Adrenal gland (tissue), 5 donors: ENCODE measurements around the gene HSFX1.
"Not testable (repeated sequence)": the region's sequence is repeated elsewhere in the genome, so short reads cannot be mapped to it uniquely, and the experiment has no call there.

ENCODE experiments used
- POLR2A ChIP-seq, 2 donors: fragments of 450-650 bp; IDR thresholded peaks; one replicate each; pipeline ENCODE4 v1.6.1; 2017; ENCODE audit warnings: antibody characterized with exemption in 2 of 2, mild to moderate bottlenecking in 2 of 2, moderate library complexity in 1 of 2
- TF ChIP-seq, protein P1 (sequence below), 6 experiments: fragments of 450-650 bp in 4 of 6; fragments of 200-600 bp in 2 of 6; sonication (generic) in 1 of 6; IDR thresholded peaks; 1 replicate in 5 of 6; 2 replicates in 1 of 6; pipeline versions ENCODE4 v1.5.1 to v1.8.0; 2016 to 2021; ENCODE audit warnings: antibody characterized with exemption in 6 of 6, mild to moderate bottlenecking in 2 of 6, moderate library complexity in 1 of 6
- donor health status: DM: no; HTN: no; CAD: no.

DNA sequence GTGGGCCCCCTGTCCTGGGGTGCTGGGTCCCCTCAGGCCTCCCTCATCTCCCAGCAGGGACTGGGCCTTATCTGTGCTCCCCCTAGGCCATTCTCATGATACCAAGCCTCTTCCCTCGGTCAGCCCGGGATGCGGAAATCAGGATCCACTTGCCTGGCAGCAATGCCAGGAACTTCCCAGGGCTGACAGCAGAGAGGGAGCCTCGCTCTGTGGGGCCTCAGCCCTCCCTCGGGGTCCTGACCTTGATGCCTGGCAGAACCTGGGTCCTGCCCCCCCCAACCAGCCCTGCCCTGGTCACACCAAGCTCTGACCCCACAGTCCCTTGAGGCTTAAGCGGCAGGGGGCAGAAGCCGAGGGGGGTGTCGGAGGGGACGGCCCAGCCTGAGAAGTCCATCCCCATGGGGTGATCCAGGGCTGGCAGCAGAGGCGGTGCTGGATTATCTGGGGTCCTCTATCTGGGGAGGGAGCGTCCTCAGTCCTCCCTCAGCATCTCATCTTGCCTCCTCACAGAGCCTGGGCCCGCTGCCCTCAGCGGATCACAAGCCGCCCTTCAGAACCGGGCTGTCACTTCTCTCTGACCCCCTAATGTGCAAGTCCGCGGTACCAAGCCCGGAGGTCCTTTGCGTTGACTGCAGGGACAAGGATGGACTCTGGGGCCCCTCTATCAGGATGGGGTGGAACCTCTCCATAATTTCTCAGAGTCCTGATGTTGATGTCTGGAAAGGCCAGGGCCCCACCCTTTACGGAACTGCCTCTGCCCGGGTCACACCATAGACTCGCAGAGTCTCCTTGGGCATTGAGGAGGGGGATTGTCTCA is 11.8 kb upstream of the HSFX1 start:
- TF ChIP-seq, protein P1, sequence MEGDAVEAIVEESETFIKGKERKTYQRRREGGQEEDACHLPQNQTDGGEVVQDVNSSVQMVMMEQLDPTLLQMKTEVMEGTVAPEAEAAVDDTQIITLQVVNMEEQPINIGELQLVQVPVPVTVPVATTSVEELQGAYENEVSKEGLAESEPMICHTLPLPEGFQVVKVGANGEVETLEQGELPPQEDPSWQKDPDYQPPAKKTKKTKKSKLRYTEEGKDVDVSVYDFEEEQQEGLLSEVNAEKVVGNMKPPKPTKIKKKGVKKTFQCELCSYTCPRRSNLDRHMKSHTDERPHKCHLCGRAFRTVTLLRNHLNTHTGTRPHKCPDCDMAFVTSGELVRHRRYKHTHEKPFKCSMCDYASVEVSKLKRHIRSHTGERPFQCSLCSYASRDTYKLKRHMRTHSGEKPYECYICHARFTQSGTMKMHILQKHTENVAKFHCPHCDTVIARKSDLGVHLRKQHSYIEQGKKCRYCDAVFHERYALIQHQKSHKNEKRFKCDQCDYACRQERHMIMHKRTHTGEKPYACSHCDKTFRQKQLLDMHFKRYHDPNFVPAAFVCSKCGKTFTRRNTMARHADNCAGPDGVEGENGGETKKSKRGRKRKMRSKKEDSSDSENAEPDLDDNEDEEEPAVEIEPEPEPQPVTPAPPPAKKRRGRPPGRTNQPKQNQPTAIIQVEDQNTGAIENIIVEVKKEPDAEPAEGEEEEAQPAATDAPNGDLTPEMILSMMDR (IDR thresholded peaks at IDR 0.05), result not testable (repeated sequence)
- TF ChIP-seq POLR2A (IDR thresholded peaks at IDR 0.05), result not testable (repeated sequence)
